Islet precursor cell (in vitro differentiated cells): ENCODE results near the gene C1orf216.
"Not testable (repeated sequence)": the region's sequence is repeated elsewhere in the genome, so short reads cannot be mapped to it uniquely, and the experiment has no call there.

ENCODE experiments used
- DNase-seq: peaks from one replicate; pipeline ENCODE4 v3.0.0-alpha.2; 2018

The C1orf216 gene, protein sequence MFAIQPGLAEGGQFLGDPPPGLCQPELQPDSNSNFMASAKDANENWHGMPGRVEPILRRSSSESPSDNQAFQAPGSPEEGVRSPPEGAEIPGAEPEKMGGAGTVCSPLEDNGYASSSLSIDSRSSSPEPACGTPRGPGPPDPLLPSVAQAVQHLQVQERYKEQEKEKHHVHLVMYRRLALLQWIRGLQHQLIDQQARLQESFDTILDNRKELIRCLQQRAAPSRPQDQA

DNA sequence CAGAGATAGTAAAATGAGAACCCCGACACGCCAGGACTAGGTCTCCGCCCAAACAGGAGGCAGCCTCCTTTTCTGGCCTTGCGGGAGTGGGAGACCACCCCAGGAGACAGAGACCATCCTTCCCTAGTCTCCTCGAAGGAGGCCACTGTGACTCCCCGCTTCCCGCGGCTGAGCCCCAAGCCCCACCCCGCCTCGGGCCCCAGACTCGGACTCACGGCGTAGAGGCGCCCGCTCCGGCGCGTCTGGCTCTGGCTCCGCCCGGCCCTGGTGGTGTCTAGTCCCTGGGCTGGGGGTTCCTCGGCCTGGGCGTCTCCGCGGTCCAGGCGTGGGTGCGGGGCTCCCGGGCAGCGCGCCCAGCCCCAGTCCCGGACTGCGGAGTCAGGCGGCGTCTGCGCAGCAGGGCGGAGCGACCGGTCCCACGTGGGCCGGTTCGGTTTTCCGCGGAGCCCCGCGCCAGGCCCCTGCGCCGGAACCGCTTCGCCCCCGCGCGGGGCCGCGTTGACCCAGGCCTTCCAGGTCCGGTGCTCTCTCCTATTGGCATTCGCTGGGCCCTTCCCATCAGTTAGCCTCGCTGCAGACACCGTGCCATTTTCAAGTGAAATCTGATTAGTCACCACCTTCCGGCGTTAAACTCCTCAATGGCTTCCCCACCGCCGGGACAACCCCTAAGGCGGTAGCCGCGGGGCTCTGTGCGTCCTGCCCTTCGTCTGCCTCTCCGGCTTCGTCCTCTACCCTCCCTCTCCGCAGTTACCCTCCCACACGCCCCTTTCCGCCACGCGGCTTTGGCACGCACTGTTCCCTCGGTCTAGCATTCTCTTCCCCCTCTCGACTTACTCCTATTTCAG is at the start of gene C1orf216:
Gene C1orf216, minus strand, starts transcription at position 393 of the 845 bp plus-strand sequence. CDS start 2,563 bp downstream, outside the sequence.
- DNase-seq: peak; percentile 81

DNA sequence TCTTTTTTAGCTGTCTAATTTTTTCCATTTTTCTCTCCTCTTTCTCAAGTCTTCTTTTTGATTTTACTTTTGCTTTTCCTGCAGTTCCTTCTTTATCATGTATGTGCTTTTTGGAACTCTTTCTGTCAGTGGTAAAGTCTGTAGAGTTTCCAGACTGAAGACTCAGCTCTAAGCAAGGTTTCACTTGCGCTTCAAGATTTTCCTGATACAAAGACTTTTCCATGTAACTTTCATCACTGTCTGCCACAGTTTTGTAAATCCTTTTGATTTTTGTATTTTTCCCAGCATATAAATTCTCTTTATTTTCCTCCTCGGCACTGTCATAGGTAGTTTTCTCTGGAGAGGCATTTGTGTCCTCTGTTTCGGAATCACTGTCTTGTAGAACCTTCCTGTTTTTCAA is 45.6 kb upstream of the C1orf216 start:
- no peak for DNase-seq

DNA sequence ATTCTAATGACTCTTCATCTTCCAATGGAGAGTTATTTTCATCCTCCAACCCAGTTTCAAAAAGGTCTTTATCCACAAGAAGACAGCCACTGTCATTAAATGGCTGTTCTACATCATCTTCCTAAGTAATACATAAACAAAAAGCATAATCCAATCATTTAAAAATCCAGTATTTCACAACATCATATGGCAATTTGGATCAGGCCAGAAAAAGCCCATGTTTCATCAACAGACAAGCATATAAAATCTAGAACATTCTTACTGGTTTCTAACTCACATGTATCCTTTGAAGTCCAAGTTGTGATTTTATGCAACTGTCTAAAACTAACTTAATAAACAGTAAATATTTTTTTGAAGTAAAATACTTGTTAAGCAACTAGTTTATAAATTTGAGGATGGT is 44.5 kb upstream of the C1orf216 start:
- DNase-seq: no peak

DNA sequence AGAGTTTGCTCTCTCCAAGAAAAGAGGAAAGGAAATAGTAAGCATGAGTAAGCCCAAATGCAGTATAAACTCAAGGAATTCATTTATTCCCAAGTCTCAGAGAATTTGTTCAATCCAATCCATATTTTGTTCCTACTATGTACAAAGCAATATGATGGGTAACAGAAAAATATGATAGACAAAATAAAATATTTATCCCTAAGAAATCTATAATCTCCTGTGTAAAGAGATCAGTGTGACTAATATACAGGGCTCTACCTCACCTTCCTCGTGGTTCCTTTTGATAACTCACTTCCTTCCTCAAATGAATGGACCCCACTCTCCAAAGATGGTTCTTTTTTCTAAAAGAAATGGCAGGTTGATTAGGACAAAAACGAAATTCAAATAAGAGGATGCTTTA is 43.5 kb upstream of the C1orf216 start:
- no peak for DNase-seq

DNA sequence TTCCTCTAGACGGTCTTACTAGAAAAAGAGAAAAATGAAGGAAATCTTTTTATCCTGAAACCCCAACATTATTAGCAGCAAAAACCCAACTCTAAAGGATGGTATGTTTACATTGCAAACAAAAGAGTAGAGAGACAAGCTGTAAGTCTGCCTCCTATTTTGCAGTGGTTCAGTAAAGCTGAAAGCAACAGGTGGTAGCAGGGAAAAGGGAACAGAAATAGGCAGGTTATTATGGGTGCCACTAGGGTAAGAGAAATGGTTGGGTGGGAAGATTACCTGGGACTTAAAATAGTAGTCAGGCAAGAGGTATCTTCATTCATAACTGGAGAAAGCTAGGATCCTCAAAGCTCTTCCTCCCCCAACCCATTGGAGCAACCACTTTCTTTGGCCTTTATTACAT is 37.4 kb upstream of the C1orf216 start:
- no peak for DNase-seq

DNA sequence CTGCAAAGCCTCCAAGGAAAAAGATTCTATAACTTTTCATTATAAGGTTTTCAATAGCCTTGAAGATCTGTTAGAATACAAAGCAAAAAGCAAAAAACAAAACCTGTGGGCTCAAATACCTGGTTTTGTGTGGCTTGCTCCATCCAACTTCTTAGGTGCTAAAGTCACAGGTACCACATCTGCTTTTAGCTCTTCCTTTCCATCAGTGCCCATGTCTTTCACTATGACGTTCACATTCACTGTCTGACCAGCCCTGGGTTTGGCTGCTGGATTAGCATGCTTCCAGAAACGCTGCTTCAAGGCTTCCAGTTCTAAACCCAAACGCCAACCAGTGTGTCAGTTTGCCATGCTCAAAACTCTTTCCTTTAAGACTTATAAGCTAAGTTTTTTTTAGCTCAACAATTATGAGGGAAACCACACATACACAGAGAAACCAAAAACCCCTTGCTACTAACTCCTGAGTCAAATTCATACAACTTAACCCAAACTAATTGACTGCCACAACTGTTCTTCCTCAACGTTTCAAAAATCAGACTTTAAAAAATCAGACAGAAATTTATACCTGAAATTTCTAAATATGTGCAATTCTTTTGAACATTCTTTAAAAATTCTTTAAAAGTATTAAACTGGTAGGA is 35.1 kb upstream of the C1orf216 start:
- DNase-seq: no peak

DNA sequence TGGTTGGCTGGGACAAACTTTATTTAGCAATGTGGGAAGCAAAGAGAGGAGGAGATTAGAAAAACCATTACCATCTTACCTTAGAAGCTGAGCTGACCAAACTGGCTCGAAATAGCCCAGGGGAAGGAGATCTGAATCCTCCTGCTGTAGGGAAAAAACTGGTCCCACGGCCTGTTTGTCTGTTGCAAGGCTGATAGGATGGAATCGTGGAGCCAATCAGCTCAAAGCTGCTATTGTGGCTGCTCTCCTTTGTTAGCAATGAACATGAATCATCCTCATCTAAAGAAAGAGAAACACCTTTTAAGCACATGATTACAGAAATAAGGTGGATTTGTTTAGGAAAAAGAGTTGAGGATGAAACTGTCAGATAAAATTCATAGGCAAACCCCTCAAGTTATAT is 29.6 kb upstream of the C1orf216 start:
- DNase-seq: peak; percentile 78

DNA sequence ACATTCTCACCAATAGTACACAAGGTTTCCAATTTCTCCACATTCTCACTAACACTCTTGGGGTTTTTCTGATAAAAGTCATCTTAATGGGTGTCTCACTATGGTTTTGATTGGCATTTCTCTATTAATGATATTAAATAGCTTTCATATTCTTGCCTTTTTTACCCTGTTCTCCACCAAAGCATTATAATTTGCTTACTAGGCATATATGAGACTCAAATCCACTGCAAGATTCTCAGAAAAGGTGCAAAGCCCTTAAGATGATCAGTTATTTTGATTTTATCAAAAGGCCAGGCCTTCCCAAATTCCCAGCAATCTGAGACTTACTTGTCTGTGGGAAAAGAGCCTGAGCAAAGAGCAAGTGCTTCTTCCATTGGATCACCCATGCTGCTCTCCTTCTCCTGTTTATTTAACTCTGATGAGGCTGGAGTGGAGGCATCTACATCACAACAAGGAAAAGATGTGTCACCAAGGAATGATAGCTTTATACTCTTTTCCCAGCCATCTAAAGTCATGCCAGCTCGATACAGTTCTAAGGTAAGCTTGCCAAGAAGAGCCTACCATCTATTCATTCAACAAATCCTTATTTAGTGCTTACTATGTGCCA is 26.5 kb upstream of the C1orf216 start:
- DNase-seq: no peak

DNA sequence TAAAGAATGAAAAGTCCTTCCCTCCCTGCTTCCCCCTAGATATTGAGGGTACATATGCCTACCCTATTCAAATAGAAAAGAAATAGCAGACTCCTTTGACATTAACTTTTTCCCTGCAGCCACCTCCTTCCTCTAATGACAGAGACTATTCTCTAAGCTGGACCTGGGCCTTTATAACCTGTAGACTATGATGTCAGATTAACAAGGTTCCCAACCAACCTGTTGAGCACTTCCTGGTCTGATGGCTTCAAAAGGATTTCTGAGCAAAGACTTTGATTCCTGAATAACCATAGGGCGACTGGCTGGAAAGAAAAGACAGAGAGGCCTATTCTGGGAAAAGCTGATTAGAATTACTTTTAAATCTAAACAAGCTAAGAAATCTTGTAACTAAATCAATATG is 18.4 kb upstream of the C1orf216 start:
- no peak for DNase-seq

DNA sequence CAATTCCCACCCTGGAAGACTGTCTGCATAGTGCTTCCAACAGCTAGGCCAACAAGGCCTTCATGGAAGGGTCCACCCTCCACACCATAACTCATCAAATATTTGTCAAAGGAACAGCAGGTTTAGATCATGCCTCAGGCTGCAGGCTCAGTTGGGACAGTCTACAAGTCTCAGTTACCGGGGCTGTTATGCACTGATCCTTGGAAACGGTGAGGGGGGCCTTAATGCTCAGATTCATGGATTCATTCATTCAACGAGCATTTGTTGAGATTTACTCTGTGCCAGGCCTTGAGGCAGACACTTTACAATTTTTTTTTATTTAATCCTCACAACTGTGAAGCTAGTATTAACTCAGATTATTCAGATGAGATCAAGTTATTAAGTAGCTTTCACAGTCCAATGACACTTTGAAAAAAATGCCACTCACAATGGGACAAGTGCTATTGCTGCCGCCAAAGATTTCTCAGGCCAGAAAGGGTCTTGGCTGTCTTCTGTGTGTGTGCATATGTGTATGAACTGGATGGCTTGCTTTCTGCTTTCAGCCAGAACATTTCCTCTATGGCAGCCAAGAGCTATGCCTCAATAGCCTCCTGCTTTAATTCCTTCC is 8.9 kb upstream of the C1orf216 start:
- DNase-seq: no peak

DNA sequence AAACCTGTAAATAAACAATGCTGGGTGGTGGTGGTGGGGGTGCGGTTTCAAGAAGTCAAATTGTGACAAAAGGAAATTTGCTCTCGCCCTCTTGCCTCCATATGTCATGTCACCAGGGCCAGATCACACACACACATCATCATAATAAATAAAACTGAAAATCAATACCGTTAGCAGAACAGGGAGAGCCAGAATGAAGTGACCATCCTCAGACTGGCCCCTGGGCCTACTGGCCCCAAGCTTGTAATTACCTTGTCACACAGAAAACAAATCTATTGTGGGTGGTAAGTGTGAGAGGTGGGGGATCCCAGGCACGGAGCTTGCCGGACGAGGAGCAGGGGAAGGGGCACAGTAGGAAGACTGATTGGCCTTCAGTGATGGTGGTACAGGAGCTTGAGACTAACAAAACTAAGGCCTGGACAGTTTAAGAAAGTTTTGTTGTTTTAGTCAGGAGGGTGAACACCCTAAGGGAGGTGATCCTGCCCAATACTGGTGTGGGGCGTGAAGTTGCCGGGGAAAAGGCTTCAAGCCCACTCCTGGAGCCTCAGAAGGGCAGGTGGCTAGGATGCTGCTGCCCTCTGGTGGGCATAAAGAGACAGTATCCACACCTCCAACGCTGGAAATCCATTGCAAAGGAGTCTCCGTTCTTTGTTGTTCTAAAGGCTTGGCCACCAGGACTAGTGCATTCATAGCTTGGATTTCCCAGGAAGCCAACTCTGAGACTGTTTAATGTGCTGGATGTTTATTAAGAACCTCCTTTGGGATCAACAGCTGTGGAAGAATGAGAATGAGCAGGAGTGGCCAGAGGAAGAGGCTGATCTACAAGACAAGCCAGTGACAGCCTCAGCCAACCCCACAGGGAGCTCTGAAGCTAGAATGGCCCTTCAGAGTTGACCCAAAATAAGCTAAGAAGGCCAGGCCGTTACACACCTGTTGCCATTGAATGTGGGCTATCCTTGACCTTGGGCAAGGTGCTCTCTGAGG is 8.1 kb upstream of the C1orf216 start:
- DNase-seq: peak; percentile 75

DNA sequence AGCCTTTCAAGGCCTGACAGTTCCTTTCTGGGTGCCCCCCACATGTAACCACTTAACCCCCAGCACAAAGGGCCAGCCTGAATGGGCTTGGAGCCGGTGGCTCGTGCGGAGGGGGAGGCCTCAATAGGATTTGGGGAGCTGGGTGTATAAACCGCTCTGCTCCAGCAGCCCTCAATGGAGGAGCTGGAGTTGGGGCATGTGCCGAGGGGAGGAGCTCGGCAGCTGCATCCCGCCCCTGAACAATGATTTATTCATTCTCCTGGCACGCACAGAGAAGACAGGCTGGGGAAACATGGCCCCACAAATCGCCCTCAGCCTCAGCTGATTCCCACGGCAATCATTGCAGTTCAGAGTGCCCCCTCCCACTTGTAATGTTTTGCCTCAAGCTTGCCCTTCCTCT is 6.9 kb upstream of the C1orf216 start:
- no peak for DNase-seq

DNA sequence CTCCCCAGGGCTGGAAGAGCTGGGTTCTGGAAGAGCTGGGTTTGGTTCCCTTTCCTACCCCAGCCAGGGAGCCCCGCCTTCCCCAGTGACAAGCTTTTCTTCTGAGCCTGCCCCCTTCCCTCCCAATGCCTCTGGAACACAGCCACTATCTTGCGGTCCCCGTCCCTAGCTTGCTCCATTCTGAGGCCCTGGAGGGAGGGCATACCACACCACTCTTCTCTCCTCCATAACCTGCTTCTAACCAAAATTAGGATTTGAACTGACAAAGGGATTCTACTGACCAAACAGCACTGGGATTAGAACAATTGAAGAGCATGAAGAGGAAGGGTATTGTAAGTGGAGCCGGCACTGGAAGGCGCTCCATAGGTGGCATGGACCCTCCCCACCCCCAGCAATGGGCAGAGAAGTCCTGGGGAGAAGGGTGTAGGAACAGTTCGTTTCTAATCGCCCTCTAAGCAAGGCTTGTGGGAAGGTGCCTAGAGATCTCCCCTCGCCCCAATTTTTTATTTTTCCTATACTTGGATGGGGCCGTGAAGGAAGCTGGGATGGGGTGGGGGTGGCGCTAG is 690 bp downstream of the C1orf216 start:
- DNase-seq: peak; percentile 81

DNA sequence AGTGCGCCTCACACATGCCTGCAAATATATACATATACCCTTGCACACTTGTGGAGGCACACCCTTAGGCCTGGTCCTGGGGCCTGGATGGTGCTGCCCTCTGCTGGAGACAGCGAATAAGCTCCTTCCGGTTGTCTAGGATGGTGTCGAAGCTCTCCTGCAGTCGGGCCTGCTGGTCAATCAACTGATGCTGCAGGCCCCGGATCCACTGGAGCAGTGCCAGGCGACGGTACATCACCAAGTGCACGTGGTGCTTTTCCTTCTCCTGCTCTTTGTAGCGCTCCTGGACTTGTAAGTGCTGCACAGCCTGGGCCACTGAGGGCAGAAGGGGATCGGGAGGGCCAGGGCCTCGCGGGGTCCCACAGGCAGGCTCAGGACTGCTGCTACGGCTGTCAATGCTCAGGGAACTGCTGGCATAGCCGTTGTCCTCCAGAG is 3.1 kb downstream of the C1orf216 start:
- DNase-seq: peak; percentile 89

DNA sequence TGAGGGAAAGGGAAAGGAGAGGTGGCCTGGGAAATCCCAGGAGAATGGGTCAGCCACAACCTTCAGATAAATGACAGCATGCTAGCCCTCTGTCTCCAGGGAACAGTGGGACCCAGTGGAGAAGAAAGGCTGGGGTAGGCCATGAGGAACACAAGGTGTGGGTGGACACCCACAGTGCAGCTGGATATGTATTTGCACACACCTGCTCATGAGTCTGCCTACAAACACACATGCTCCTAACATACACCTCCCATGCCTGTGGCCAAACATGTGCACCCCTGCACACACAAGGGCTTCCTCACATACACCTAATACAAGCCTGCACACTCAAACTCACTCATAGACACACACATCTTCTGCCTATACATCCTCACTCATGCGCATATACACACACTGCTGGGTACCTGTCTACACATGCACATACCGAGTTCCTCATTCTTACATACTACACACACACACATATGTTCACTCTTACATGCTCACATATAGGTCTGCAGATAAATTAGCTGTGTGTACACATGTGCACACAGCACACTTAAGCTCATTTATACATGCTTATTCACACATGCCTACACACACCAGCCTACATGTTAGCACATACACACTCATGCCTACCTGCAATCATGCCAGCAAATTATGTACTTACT is 3.6 kb downstream of the C1orf216 start:
- DNase-seq: no peak

DNA sequence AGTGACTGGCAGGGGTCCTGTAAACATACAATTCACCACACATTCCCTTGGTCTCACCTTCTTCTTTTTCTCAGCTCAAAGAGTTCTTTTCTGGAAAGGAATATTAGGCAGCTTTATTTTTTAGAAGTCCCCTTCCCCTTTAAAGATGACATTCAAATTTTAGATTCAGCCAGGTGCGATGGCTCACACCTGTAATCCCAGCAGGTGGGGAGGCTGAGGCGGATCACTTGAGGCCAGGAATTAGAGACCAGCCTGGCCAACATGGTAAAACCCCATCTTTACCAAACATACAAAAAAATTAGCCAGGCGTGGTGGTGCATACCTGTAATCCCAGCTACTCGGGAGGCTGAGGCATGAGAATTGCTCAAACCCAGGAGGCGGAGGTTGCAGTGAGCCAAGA is 7.6 kb downstream of the C1orf216 start:
- DNase-seq: not testable (repeated sequence)

DNA sequence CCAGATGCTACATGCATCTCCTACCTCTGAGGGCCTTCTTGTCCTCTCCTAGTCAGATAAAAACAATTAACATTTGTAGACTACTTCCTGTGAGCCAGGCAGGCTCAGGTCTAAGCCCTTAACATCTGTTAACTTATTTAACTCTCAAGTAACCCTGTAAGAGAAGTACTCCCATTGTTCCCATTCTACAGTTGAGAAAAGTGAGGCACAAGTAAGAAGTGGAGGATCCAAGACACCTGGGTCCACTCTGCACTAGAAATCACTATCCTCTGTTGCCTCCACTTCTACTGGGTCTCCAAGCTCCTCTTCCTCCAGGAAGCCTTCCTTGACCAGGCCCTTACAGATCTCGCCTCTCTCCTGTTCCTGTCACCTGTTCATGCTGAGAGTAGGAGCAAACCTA is 9.7 kb downstream of the C1orf216 start:
- no peak for DNase-seq

DNA sequence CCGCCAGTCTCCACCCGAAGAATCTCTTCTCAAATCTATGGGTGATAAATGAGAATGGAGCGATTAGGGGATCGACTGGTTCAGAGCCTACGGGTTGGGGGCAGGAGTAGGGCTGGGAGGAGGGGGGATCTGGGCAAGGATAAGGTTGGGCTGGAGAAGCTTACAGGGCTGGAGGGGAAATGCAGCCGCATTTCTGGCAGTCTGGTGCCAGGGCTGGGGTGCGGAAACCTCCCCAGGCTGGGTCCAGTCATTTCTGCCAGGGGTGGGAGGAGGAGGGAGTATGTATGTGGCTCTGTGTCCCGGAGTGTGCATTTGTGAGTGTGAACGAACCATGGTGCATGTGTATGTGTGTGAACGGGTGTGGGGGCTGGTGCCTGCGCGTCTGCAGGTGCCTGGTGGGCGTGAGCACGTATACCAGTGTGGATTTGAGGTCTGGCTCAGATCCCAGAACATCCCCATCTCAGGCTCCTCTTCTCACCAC is 10.2 kb downstream of the C1orf216 start:
- peak; percentile 56 for DNase-seq

DNA sequence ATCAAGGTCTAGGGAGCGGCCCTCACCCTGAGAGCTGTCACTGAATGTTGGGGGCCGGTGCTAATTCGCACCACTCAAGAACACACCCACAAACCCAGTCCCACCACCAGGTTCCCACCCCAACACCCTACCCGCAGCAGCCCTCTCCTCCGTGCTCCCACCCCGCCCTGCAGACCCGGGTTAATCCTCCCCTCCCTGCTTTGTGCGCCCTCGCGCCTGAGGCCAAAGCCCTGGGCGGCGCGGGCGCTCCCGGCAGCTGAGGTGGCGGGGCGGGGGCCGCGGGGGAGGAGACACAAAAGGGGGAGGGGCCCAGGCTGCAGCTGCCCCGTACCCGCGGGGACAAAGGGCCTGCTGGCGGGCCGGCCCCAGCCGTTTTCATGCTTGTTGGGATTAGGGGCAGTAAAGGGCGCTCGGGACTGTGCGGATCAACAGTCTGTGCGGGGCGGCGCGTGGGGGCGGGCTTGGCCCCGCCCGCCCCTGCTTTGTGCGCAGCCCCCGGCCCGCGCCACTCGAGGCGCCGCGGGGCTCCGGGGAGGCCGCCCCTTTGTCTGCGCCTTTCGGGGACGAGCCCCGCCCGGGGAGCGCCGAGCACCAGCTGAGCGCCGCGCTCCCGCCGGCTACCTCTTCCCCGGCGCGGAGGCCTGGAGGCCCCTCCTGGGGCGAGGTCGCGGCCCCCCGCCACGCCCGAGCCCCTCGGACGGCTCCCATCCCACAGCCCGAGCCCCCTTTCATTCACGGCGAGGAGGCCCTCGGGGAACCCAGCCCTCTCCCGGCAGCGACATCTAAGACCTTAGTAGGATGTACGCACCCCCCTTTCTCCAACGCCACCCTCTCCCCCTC is 10.9 kb downstream of the C1orf216 start:
- DNase-seq: peak; percentile 84
